ENCODE measurements around the gene TTC28. TPM values are rescaled to one million over a fixed set of nuclear protein-coding genes. Genes with fewer than 3 reads are reported as not detected.
"Not testable (repeated sequence)": the region's sequence is repeated elsewhere in the genome, so short reads cannot be mapped to it uniquely, and the experiment has no call there.

Gene TTC28
- polyA plus RNA-seq, 3 donors, result 22.1 to 29.8 (median 26.0) TPM

DNA sequence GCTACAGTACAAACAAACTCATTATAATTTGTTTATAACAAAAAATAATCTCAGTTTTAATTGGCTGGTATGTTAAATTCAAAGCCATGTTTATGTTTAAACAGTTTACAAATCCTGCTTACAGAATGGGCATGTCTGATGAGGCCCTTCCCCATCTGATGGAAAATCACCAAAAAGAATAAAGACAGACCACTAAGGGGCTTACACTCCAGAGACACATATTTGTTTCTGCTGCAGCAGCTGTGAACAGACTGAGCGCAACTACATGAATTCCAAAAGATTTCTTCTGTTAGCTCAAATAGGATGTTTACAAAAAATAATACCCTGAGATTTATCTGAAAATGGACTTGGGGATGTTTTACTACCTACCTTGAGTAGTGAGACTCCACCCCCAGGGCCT lies 585.9 kb downstream of the TTC28 start:
- no peak for DNase-seq (ENCODE audit: low read depth in 3 of 3, low spot score in 2 of 3)

DNA sequence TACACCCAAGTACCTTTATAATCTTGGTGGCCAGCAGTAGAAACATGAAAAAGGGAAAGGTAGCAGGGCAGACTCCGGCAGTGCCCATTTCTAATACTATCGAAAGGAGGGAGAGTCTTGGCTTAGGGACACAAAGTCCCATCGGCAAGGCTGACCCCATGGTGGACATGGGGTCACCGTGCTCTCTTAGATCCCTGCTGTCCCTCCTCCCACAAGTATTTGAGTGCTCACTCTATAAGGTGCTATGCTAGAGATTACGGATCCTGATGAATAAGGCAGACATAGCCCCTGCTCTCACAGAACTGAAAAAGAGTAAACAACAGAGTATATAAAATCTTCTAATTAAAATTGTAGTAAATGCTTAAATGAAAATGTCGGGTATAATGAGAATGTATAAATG lies 588.2 kb downstream of the TTC28 start:
- DNase-seq (ENCODE audit: low read depth in 3 of 3, low spot score in 2 of 3), result no peak

DNA sequence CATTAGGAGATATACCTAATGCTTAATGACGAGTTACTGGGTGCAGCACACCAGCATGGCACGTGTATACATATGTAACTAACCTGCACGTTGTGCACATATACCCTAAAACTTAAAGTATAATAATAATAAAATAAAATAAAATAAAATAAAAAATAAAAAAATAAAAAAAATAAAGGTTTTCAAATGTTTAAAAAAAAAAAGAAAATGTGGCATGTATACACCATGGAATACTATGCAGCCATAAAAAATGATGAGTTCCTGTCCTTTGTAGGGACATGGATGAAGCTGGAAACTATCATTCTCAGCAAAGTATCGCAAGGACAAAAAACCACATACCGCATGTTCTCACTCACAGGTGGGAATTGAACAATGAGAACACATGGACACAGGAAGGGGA lies 590.1 kb downstream of the TTC28 start:
- not testable (repeated sequence) for DNase-seq (ENCODE audit: low read depth in 3 of 3, low spot score in 2 of 3)

DNA sequence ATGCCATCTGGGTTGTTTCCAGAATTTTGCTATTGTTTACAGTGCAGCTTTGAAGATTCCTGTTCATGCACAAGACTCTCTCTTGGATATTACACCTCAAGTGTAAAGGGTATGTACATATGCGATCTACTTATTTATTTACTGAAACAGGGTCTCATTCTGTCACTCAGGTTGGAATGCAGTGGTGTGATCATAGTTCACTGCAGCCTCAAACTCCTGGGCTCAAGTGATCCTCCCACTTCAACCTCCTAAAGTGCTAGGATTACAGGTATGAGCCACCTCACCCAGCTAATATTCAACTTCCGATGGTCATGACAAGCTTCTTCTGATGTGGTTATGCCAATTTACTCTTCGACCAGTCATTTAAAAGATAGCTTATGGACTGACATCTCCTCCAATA lies 602.5 kb downstream of the TTC28 start:
- no peak for DNase-seq (ENCODE audit: low read depth in 3 of 3, low spot score in 2 of 3)

DNA sequence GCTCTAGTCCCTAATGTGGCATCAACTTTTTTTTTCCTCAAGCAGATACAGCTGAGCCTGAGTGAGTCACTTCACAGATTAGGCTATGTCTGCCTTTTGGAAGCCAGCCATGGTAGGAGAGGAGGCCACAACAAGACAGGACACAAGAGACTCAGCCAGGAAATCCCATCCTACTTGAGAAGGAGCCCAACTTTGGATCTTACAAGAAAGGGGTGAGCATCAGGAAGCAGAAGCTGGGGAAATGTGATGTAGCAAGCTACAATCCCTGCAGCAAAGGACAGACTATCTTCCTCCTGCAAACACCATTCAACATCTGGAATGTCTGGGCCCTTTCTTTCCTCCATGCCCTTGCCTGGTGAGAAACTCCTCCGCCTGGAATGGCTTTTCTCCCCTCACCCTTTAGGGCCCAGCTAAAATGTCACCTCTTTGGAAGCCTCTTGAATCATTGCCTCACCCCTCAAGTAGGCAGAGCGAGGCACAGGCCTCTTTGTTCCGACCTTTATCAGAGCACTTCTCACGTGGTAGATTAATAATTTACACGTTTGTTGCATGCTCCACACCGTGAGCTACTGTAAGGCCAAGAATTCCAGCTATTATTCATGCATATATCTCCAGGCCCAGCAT lies 604.2 kb downstream of the TTC28 start:
- DNase-seq (ENCODE audit: low read depth in 3 of 3, low spot score in 2 of 3), result no peak

DNA sequence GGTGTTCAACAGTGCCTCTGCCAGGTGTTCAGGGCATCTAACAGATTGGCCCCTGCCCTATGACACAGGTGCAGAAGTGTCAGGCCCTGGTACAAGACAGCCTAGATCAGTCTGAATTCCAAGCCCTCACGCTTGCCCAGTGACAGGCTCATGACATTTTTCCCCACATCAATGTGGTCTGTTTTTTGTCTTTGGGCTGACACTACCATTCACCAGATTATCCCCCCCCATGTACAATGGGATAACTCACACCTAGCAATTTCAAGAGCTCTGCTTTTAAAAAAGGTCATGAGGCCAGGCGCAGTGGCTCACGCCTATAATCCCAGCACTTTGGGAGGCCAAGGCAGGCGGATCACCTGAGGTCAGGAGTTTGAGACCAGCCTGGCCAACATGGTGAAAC lies 605.1 kb downstream of the TTC28 start:
- DNase-seq (ENCODE audit: low read depth in 3 of 3, low spot score in 2 of 3), result no peak

DNA sequence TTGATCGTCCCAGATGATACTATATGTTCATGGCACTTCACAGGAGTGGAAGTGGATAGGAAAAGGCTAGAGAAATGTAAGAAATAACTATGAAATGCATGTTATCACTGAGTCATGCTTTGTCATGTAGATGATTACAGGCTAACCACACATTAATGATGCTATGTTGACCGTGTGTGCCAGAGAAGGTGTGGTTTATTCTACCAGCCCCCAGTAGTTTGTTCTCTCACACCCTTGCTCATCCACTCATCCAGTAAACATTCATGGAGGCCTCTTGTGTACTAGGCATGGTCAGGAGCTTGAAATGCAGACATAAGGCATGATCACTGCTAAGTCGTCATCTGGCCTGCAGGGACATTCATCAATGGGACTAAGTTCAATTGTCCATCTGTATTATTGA lies 607.6 kb downstream of the TTC28 start:
- no peak for DNase-seq (ENCODE audit: low read depth in 3 of 3, low spot score in 2 of 3)

DNA sequence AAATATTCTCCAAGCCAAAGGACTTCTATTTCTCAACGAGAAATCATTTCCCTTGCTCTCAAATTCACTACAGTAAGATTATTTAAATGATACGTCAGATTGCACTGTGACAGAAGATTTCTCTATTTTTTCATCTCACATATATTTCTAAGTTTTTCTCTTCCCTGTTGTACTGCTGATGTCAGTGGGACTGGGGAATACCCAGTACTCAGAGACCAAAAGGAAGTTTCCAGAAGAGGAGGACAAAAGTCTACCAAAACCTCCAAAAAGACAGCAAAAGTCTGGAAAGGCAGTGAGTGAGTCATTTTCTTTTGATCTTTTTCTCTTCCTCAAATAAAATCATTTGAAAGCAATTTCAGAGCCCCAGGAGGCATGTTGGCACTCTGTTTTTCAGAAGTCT lies 610.8 kb downstream of the TTC28 start:
- no peak for DNase-seq (ENCODE audit: low read depth in 3 of 3, low spot score in 2 of 3)

DNA sequence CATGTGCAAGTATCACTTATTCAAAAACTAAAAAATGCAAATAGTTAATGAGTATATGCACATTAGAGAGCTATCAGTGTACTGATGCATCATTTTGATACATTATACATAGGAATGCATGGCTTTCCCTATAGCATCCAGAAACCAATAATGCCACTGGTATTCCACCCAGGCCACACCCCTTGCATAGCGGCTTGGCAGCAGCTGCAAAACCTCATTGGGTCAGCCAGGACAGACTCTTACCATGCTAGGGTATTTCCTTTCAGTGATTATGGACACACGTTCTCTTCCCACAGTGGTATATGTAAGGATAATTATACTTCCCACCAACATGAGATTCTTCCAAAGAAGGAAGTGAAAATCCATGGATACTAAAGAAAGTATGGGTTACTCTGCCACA lies 614.7 kb downstream of the TTC28 start:
- DNase-seq (ENCODE audit: low read depth in 3 of 3, low spot score in 2 of 3), result no peak

DNA sequence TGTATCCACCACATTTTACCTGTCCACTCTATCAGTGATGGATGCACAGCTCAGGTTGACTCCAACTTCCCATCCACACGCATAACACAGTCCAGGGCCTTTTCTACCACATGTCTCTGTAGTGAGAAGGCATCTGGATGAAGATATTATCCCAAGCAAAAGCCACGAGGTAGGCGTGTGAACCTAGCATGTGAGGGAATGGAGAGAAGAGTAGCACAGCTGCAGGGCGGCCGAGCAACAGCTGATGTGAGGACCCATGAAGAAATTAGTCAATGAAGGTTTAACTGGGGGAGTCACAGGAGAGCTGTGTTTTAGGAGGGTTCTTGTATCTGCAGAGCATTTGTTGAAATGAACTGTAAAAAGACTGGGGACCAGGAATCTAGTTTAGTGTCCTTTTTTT lies 616.0 kb downstream of the TTC28 start:
- DNase-seq (ENCODE audit: low read depth in 3 of 3, low spot score in 2 of 3), result no peak

DNA sequence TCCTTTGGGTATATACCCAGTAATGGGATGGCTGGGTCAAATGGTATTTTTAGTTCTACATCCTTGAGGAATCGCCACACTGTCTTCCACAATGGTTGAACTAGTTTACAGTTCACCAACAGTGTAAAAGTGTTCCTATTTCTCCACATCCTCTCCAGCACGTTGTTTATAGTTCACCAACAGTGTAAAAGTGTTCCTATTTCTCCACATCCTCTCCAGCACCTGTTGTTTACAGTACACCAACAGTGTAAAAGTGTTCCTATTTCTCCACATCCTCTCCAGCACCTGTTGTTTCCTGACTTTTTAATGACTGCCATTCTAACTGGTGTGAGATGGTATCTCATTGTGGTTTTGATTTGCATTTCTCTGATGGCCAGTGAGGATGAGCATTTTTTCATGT lies 619.0 kb downstream of the TTC28 start:
- not testable (repeated sequence) for DNase-seq (ENCODE audit: low read depth in 3 of 3, low spot score in 2 of 3)

DNA sequence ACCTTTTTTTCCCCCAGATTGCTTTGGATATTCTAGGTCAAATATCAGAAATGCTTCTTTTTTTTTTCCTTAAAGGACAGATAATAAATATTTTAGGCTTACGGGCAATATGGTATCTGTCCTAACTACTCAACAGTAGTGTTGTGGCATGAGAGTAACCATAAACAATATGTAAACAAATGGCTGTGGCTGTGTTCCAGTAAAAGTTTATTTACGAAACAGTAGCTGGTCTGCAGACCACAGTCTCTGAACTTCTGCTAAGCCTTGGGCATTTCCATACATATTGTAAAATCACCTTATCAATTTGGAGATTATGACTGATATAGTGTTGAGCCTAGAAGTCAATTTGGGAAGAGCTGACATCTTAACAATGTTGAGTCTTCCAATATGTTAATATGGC lies 621.6 kb downstream of the TTC28 start:
- no peak for DNase-seq (ENCODE audit: low read depth in 3 of 3, low spot score in 2 of 3)

DNA sequence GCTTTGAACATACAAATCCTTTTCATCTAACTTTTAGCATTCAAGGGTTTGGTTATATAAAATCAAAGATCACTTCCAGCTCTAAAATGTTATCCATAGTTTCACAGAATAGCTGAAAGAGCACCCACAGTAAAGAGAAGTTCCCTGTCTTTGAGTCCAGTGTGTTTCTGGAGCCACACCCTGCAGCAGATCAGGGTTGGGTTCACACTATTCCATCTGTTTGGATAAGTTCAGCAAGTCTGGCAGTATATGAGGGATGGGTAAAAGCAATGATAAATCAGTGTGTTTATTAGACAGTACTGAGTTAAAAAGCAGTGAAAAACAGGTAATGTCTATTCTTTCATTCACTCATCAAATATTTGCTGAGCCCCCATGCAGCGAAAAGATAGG lies 624.8 kb downstream of the TTC28 start:
- DNase-seq (ENCODE audit: low read depth in 3 of 3, low spot score in 2 of 3), result no peak

DNA sequence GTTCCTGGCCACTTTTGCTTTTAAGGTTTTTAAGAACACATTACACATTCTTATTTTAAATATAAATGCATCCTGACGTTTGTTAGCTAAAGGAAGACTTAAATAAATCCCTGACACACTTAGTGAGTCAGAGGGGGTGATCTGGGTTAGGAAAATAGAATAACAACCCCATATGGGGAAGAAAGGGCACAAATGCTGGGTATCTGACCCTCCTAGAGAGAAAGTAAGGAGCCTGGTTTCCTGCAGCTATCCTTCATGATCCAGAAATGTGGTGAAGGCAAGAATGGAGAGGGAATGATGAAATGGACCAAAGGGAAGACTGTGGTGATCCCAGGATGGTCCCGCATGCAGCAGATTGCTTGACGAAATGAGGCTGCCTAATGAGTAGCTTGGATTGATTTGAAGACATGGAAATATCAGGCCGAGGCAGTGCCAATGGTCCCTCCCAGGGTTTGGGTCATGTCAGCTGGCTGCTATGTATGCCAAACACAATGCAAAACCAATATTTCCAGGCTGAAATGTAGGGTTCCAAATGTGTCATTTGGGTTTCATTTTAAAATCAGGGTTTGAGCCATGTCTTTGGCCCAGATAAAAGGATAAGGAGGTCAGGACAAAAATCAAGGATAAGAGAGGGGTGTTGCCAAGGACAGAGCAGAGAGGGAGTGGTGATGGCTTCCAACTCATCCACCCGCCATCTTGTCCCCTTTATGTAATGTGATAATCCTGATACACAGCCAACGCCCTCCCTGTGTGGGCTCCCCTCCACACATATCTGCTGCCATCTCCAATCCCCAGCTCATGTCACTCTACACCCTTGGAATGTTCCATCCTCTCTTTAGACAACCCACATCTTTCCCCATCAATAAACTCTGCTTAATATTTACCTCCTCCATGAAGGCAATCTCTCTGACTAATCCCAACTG lies 625.5 kb downstream of the TTC28 start:
- no peak for DNase-seq (ENCODE audit: low read depth in 3 of 3, low spot score in 2 of 3)

DNA sequence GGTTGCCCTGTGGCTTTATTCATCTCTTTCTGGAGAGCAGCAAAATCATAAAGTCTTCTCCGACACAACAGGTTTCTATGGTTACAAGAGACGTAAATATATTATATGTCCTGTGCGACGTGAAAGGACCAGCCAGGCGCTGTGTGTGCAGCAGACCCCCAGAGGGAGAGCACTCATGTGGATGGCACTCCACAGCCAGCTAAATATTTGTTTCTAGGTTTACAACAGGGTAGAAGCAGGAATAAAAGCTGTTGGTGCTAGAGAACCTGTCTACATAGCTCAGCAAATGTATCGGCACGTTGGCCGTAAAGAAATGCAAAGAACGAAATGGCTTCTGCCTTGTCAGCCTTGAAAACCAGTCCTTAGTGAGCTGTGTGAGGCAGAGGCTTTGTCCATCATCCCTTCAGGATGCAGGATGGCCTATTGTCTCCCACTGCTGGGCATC lies 626.8 kb downstream of the TTC28 start:
- no peak for DNase-seq (ENCODE audit: low read depth in 3 of 3, low spot score in 2 of 3)

DNA sequence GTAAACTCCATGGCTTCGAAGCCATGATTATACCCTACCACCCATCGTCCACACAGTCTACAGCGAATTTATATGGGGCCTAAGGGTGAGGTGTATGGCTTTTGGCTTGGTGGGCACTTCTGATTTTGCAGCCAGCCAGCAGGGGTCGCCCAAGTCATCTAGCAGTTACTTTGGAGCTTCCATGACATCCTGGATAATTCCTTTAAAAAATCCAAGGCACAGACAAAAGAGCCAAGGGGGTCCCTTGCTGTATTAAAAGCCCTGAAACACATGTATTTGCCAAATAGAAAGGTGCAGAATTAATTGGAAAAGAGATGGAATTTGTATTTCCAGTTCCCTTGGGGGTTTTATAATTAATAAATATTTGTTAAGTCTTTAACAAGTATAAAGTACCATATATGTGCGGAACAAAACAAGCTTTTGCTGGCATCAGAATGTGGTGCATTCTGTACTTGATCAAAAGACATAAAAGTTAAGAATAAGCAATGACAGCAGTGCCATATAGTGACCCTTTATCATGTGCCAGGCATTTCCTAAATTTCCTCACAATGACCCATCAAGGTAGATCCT lies 627.8 kb downstream of the TTC28 start:
- DNase-seq (ENCODE audit: low read depth in 3 of 3, low spot score in 2 of 3), result peak in 1 of 3 donors; percentile 54

DNA sequence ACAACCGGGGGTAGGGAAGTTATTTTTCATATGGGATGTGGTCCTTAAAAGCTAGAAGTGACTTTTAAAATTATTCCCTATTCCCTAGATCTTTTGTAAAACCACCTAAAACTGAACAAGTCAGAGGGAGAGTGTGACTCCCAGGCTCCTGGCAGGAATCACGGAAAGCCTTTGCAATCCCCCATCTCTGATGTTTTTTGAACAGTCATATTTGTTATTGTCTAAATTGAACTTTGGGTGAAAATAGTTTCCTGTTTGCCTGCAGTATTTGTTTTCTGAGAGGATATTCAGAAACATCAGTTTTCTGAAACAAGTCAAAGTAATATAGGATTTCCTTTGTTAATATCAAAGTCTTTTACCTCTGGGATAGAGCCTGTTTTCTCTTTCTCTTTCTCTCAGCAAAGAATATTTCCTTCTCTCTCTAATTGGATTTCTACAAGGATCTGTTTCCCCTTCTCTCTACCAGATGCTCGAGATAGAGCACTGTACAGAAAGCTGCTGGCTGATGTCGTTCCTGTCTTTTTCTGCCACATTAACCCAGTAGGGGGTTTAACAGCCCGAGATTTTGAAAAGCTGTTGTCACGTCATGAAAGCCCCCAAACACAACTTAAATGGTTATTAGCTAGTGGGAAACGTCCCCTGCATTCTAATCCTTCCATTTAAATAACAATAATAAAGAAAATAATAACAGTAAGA lies 628.4 kb downstream of the TTC28 start:
- DNase-seq (ENCODE audit: low read depth in 3 of 3, low spot score in 2 of 3), result no peak

DNA sequence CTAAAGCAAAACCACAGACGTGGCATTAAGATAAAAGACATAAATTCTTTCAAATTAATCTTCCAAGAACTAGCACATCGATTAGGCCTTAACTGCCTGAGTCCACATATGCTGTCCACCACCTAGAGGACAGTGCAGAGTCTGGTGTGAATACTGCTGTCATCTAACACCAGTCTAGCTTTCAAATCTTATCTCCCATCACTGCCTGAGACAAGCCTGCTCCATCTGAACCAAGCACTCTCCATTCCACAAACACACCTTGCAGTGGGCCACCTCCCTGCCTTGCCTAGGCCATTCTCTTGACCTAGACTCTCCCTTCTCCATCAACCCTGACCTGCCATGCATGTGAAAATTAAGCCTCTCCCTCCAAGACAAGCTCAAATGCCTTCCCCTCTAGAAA lies 631.1 kb downstream of the TTC28 start:
- DNase-seq (ENCODE audit: low read depth in 3 of 3, low spot score in 2 of 3), result no peak

DNA sequence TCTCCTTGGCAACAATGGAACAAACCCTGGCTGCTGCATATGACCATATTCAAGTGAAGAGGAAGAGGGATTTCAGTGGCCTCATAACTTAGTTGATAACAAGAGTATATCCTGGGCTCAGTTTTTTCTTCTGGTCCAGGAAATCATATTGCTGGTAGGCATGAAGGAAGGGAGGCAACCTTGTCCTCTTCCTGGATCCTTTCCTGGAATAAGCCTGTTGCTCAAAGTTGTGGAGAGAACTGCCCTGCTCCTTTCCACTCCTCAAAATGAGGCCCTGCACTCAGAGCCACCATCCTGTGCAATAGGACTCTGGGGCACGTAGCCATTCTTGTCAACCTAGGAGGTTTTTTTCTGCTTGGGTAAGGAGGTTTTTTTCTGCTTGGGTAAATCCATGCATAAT lies 631.9 kb downstream of the TTC28 start:
- DNase-seq (ENCODE audit: low read depth in 3 of 3, low spot score in 2 of 3), result no peak

DNA sequence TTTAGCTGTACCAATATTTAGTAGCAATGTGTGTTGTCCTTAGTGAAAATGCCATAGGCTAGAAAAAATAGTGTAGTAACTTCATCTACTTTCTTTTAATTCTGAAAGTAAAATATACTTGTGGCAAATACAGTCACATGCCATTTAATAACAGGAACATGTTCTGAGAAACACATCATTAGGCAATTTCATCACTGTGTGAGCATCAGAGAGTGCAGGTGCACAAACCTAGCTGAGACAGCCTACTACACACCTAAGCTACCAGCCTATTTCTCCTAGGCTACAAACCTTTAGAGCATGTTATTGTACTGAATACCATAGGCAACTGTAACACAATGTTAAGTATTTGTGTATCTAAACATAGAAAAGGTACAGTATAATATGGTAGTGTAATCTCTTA lies 633.5 kb downstream of the TTC28 start:
- no peak for DNase-seq (ENCODE audit: low read depth in 3 of 3, low spot score in 2 of 3)

DNA sequence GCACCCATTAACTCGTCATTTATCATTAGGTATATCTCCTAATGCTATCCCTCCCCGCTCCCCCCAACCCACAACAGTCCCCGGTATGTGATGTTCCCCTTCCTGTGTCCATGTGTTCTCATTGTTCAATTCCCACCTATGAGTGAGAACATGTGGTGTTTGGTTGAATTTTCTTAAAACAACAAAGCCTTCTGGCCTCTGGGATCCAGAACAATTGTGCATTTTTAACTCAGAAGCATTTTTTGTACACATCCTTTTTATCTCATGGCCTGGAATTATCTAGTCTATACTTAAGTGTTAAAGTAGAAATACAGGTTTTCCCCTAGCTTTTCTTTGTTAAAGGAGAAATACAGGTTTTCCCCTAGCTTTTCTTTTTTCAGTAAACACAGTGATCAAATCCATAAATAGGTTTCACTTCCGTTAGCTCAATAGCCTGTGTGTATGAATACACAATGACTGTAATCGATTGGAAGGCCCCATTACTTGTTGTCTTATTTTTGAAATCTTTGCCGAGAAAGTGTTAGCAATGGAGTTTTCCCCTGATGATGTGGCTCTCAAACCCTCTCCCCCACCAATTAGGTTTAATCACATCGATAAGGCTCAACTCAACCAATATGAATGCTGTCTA lies 635.0 kb downstream of the TTC28 start:
- no peak for DNase-seq (ENCODE audit: low read depth in 3 of 3, low spot score in 2 of 3)

Data from right renal cortex interstitium (tissue), 3 donors.